H9 (cell line): ENCODE data around the gene FAM210B. TPM values are rescaled to one million over a fixed set of nuclear protein-coding genes. Genes with fewer than 3 reads are reported as not detected.

Experiments used
- DNase-seq: peaks from one replicate; pipeline ENCODE4 v3.0.0-alpha.2; 2017
- H2AFZ ChIP-seq: one replicate; pipeline ENCODE4 v1.6.1; 2013; ENCODE audit warnings: mild to moderate bottlenecking, low read length, control low read depth, moderate library complexity
- H2AK5ac ChIP-seq: 2 replicates; pipeline ENCODE4 v1.6.1; 2013; ENCODE audit warnings: low read length, control low read depth, mixed read lengths; ENCODE audit not compliant: insufficient read length
- H2BK120ac ChIP-seq: one replicate; pipeline ENCODE4 v1.6.1; 2013; ENCODE audit warnings: low read depth, mild to moderate bottlenecking, low read length, control low read depth, inconsistent platforms; ENCODE audit not compliant: poor library complexity, severe bottlenecking
- H2BK12ac ChIP-seq: 2 replicates; pipeline ENCODE4 v1.6.1; 2013; ENCODE audit warnings: low read length, control low read depth, mixed read lengths, low read depth; ENCODE audit not compliant: insufficient read length
- H2BK15ac ChIP-seq: 2 replicates; pipeline ENCODE4 v1.6.1; 2013; ENCODE audit warnings: low read depth, low read length, control low read depth
- H2BK20ac ChIP-seq: one replicate; pipeline ENCODE4 v1.6.1; 2013; ENCODE audit warnings: low read depth, mild to moderate bottlenecking, low read length, control low read depth, inconsistent platforms; ENCODE audit not compliant: poor library complexity, severe bottlenecking
- H2BK5ac ChIP-seq: 2 replicates; pipeline ENCODE4 v1.6.1; 2013; ENCODE audit warnings: low read length, control low read depth, mixed read lengths; ENCODE audit not compliant: insufficient read length
- H3K14ac ChIP-seq: 2 replicates; pipeline ENCODE4 v1.6.1; 2013; ENCODE audit warnings: low read length, control low read depth; ENCODE audit not compliant: insufficient read depth
- H3K18ac ChIP-seq: 2 replicates; pipeline ENCODE4 v1.6.1; 2013; ENCODE audit warnings: low read depth, mild to moderate bottlenecking, mixed read lengths, low read length, control low read depth; ENCODE audit not compliant: insufficient read length
- H3K23ac ChIP-seq: 2 replicates; pipeline ENCODE4 v1.6.1; 2013; ENCODE audit warnings: low read length, control low read depth, mixed read lengths, low read depth; ENCODE audit not compliant: insufficient read length
- H3K23me2 ChIP-seq: 2 replicates; pipeline ENCODE4 v1.6.1; 2013; ENCODE audit warnings: low read depth, mild to moderate bottlenecking, mixed read lengths, low read length, control low read depth; ENCODE audit not compliant: insufficient read length, poor library complexity, severe bottlenecking
- H3K27ac ChIP-seq: 2 replicates; pipeline ENCODE4 v1.5.1; 2013; ENCODE audit warnings: low read length, control low read depth, mixed read lengths, low read depth; ENCODE audit not compliant: insufficient read length
- H3K27me3 ChIP-seq: 2 replicates; pipeline ENCODE4 v1.6.1; 2013; ENCODE audit warnings: low read length, control low read depth, inconsistent platforms; ENCODE audit not compliant: insufficient read depth
- H3K4ac ChIP-seq: 2 replicates; pipeline ENCODE4 v1.6.1; 2013; ENCODE audit warnings: low read depth, mild to moderate bottlenecking, control low read depth, inconsistent platforms, low read length, moderate library complexity
- H3K4me1 ChIP-seq: 2 replicates; pipeline ENCODE4 v1.6.1; 2013; ENCODE audit warnings: low read length, control low read depth, inconsistent platforms; ENCODE audit not compliant: insufficient read depth
- H3K4me2 ChIP-seq: 2 replicates; pipeline ENCODE4 v1.6.1; 2013; ENCODE audit warnings: low read length, control low read depth, mixed read lengths; ENCODE audit not compliant: insufficient read length, insufficient read depth
- H3K56ac ChIP-seq: 2 replicates; pipeline ENCODE4 v1.6.1; 2013; ENCODE audit warnings: low read depth, mild to moderate bottlenecking, mixed read lengths, low read length, control low read depth; ENCODE audit not compliant: insufficient read length
- H3K79me1 ChIP-seq: 2 replicates; pipeline ENCODE4 v1.6.1; 2013; ENCODE audit warnings: low read depth, mild to moderate bottlenecking, moderate library complexity, low read length, control low read depth, inconsistent platforms; ENCODE audit not compliant: insufficient read depth, poor library complexity, severe bottlenecking
- H3K79me2 ChIP-seq: 2 replicates; pipeline ENCODE4 v1.6.1; 2013; ENCODE audit warnings: low read length, control low read depth, inconsistent platforms; ENCODE audit not compliant: insufficient read depth
- H3K9ac ChIP-seq: 2 replicates; pipeline ENCODE4 v1.6.1; 2013; ENCODE audit warnings: low read length, control low read depth, mixed read lengths; ENCODE audit not compliant: insufficient read length; ENCODE audit errors: extremely low read depth
- H3K9me3 ChIP-seq: one replicate; pipeline ENCODE4 v1.6.1; 2013; ENCODE audit warnings: low read depth, low read length, inconsistent platforms; ENCODE audit not compliant: control insufficient read depth
- H3T11ph ChIP-seq: one replicate; pipeline ENCODE4 v1.6.1; 2013; ENCODE audit warnings: mild to moderate bottlenecking, low read length, control low read depth, inconsistent platforms
- H4K20me1 ChIP-seq: one replicate; pipeline ENCODE4 v1.6.1; 2013; ENCODE audit not compliant: control insufficient read depth, insufficient read length, insufficient read depth
- H4K5ac ChIP-seq: 2 replicates; pipeline ENCODE4 v1.6.1; 2013; ENCODE audit warnings: low read depth, mild to moderate bottlenecking, mixed read lengths, low read length, control low read depth; ENCODE audit not compliant: insufficient read length
- H4K8ac ChIP-seq: replicated peaks from 2 replicates; pipeline ENCODE4 v1.6.1; 2013; ENCODE audit warnings: low read length, control low read depth, mixed read lengths, low read depth; ENCODE audit not compliant: insufficient read length
- H4K91ac ChIP-seq: 2 replicates; pipeline ENCODE4 v1.6.1; 2013; ENCODE audit warnings: low read depth, mild to moderate bottlenecking, moderate library complexity, mixed read lengths, low read length, control low read depth; ENCODE audit not compliant: insufficient read length
- H3K27ac Mint-ChIP-seq, 3 experiments: 2 replicates in 2 of 3; 3 replicates in 1 of 3; pipeline ENCODE4 v1.8.0; 2020 to 2021; ENCODE audit warnings: mixed read lengths in 3 of 3, mild to moderate bottlenecking in 1 of 3, moderate library complexity in 1 of 3
- H3K27me3 Mint-ChIP-seq: 2 replicates; pipeline ENCODE4 v1.8.0; 2021; ENCODE audit warnings: low read depth, mild to moderate bottlenecking, moderate library complexity, mixed read lengths
- H3K36me3 Mint-ChIP-seq, 3 experiments: 2 replicates in 2 of 3; 3 replicates in 1 of 3; pipeline ENCODE4 v1.8.0; 2020 to 2021; ENCODE audit warnings: low read depth in 3 of 3, mixed read lengths in 3 of 3; ENCODE audit not compliant: insufficient read depth in 1 of 3
- H3K4me1 Mint-ChIP-seq, 2 experiments: 2 replicates each; pipeline ENCODE4 v1.8.0; 2020; ENCODE audit warnings: mixed read lengths in 2 of 2
- H3K4me3 Mint-ChIP-seq, 2 experiments: 2 replicates in 1 of 2; 3 replicates in 1 of 2; pipeline ENCODE4 v1.8.0; 2020 to 2021; ENCODE audit warnings: mild to moderate bottlenecking in 2 of 2, mixed read lengths in 2 of 2, moderate library complexity in 1 of 2
- H3K9me3 Mint-ChIP-seq, 2 experiments: 2 replicates in 1 of 2; 3 replicates in 1 of 2; pipeline ENCODE4 v1.8.0; 2020; ENCODE audit warnings: mild to moderate bottlenecking in 2 of 2, mixed read lengths in 2 of 2, moderate library complexity in 1 of 2
- CTCF ChIP-seq: fragments of 200-600 bp; sonication (generic); conservative IDR thresholded peaks from 3 replicates; pipeline ENCODE4 v1.8.0; 2021; ENCODE audit warnings: antibody characterized with exemption, mild to moderate bottlenecking
- WGBS: extraction: QIAGEN DNeasy Blood & Tissue Kit; methylation state at CpG from one replicate; pipeline ENCODE4 v1.1.7; 2013; ENCODE audit warnings: missing lambda C conversion rate, low lambda C conversion rate, mixed read lengths; ENCODE audit not compliant: insufficient read length; ENCODE audit errors: extremely low coverage; 5-methylcytosine and 5-hydroxymethylcytosine counted together
- total RNA-seq: library from RNA; stranded (reverse); gene quantifications from 2 replicates; pipeline ENCODE4 v1.2.1, GENCODE V29; 2021

Gene FAM210B
- total RNA-seq, 1 experiment from 2014 or later = 24.2 TPM

GRCh38 chr20:56412949-56413348 is 54.2 kb downstream of the FAM210B start:
- no peaks in the 10 kb centered on the region for H4K20me1 ChIP-seq
- Mint-ChIP-seq H3K27ac (no peak overlapping the region), H3K27me3 (peaks cover 5% of the 10 kb centered on the region), H3K4me3 (no peak overlapping the region), H3K36me3 (peaks cover 0 to 8% (median 0%) of the 10 kb centered on the region in 3 experiments; a peak in 3 of 7 replicates), H3K4me1 (no peaks in the 10 kb centered on the region), H3K9me3 (no peaks in the 10 kb centered on the region)
- H2BK12ac ChIP-seq = no peak overlapping the region
- H3K4ac ChIP-seq = no peak overlapping the region
- H3K27me3 ChIP-seq = no peaks in the 10 kb centered on the region
- H3K23me2 ChIP-seq = no peaks in the 10 kb centered on the region
- WGBS = no CpG with 5 or more reads among the region's 3 CpGs
- H3K18ac ChIP-seq = no peak overlapping the region
- H3K14ac ChIP-seq = no peak overlapping the region
- no peaks in the 10 kb centered on the region for H3K79me1 ChIP-seq
- no peak for TF ChIP-seq CTCF
- H4K5ac ChIP-seq = no peak overlapping the region
- no peak overlapping the region for H3K4me2 ChIP-seq
- no peak overlapping the region for H2BK15ac ChIP-seq
- DNase-seq = no peak
- no peak overlapping the region for H2BK5ac ChIP-seq
- H3K27ac ChIP-seq = no peak overlapping the region
- H3K23ac ChIP-seq = no peak overlapping the region
- H3K56ac ChIP-seq = no peak overlapping the region
- H4K8ac ChIP-seq = no peak overlapping the region
- no peak overlapping the region for H2AK5ac ChIP-seq
- H3K79me2 ChIP-seq = no peaks in the 10 kb centered on the region
- H3T11ph ChIP-seq = no peak overlapping the region
- H2BK20ac ChIP-seq = no peak overlapping the region
- H3K9ac ChIP-seq = no peak overlapping the region
- H3K9me3 ChIP-seq = no peaks in the 10 kb centered on the region
- H4K91ac ChIP-seq = no peak overlapping the region
- no peak overlapping the region for H2AFZ ChIP-seq
- H3K4me1 ChIP-seq = no peaks in the 10 kb centered on the region
- H2BK120ac ChIP-seq = no peak overlapping the region
